Retinal pigment epithelial cell (primary cell): ENCODE measurements around the gene USE1.

ENCODE experiments used
- DNase-seq: peaks from one replicate; pipeline ENCODE4 v3.0.0-alpha.2; 2010; ENCODE audit warnings: low read depth
- H3K4me3 ChIP-seq: 2 replicates; pipeline ENCODE4 v1.5.1; 2011; ENCODE audit warnings: mild to moderate bottlenecking, low read length, control low read depth, moderate library complexity
- TF ChIP-seq, protein P1 (sequence below): conservative IDR thresholded peaks from 2 replicates; pipeline ENCODE4 v1.5.1; 2011; ENCODE audit warnings: low read depth, low read length, control low read depth, inconsistent platforms

The USE1 gene

DNA sequence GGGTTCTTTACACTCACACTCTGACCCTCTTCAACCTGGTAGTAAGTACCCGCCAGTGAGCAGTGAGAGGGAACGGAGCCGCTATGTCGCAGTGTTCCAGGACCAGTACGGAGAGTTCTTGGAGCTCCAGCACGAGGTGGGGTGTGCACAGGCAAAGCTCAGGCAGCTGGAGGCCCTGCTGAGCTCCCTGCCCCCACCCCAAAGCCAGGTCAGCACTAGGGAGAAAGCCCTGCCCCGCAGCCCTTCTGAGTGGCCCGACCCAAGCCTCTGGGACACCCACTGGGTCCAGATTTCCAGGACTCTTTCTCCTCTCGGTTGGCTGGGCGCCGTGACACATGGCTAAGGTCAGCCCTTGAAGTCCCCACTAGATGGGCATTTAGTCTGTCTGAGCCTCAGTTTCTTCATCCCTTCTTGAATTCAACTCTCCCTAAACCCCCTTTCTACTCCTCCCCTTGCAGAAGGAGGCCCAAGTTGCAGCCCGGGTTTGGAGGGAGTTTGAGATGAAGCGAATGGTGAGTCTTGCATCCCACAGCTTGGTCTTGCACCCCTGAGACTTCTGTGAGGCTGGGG lies 12.7 kb downstream of the USE1 start:
- DNase-seq, result no peak
- H3K4me3 ChIP-seq, result no peak overlapping the region
- TF ChIP-seq, protein P1, sequence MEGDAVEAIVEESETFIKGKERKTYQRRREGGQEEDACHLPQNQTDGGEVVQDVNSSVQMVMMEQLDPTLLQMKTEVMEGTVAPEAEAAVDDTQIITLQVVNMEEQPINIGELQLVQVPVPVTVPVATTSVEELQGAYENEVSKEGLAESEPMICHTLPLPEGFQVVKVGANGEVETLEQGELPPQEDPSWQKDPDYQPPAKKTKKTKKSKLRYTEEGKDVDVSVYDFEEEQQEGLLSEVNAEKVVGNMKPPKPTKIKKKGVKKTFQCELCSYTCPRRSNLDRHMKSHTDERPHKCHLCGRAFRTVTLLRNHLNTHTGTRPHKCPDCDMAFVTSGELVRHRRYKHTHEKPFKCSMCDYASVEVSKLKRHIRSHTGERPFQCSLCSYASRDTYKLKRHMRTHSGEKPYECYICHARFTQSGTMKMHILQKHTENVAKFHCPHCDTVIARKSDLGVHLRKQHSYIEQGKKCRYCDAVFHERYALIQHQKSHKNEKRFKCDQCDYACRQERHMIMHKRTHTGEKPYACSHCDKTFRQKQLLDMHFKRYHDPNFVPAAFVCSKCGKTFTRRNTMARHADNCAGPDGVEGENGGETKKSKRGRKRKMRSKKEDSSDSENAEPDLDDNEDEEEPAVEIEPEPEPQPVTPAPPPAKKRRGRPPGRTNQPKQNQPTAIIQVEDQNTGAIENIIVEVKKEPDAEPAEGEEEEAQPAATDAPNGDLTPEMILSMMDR, result no peak

DNA sequence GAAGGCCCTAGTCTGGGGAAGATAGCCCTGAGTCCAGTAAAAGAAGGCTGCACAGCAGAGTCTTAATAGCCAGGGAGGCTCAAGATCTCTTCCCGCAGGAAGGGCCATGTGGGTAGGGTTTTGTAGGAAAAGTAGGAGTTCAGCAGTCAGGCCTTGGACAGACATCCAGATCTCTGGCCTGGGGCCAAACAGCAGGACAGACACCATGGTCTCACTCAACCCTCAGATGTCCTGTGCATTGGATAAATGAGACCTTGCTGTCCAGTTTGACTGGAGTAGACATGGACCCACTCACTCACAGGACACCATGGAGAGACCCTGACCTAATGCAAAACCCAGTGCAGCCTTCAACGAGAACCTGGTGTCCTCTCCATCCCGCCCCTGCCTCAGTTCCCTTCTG lies 14.7 kb downstream of the USE1 start:
- TF ChIP-seq, protein P1, result no peak
- H3K4me3 ChIP-seq, result no peak overlapping the region
- no peak for DNase-seq

DNA sequence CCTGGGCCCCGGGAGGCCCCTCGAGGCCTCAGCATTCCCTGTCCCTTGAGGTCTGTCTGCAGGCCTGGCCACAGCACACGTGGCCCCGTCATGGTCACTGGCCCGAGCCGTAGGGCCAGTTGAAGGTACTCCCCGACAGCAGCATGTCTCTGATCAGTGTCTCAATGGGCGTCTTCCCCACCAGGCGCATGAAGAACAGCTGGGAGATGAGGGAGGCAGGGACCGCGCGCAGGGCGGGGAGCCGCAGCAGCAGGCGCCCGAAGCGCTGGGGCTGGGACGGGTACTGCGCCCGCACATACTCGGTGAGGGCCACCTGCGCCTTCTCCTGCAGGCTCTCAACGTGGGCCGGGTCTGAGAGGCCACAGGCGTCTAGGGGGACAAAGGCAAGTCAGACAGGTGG lies 17.1 kb downstream of the USE1 start:
- H3K4me3 ChIP-seq, result no peak overlapping the region
- TF ChIP-seq, protein P1, result no peak
- no peak for DNase-seq

DNA sequence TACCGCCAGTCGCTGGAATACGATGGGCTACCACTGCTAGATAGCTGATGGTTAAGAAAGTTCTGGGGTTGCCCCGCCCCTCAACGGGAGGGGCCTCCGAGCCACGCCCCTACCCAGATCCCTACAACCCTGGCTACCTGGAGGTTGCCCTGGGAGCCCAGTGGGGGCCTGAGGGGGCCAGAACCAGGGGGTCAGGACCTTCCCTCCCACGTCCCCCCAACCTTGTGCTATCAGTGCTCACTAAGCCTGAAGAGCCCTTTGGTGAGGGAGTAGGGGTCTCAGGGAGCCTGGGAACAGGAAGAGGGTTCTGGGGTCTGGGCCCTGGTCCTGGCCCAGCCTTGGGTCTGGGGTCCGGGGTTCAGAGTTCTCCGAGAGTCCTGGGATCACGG lies 19.7 kb downstream of the USE1 start:
- TF ChIP-seq, protein P1, result no peak
- no peak for DNase-seq
- H3K4me3 ChIP-seq, result peak overlapping the region; percentile 54

DNA sequence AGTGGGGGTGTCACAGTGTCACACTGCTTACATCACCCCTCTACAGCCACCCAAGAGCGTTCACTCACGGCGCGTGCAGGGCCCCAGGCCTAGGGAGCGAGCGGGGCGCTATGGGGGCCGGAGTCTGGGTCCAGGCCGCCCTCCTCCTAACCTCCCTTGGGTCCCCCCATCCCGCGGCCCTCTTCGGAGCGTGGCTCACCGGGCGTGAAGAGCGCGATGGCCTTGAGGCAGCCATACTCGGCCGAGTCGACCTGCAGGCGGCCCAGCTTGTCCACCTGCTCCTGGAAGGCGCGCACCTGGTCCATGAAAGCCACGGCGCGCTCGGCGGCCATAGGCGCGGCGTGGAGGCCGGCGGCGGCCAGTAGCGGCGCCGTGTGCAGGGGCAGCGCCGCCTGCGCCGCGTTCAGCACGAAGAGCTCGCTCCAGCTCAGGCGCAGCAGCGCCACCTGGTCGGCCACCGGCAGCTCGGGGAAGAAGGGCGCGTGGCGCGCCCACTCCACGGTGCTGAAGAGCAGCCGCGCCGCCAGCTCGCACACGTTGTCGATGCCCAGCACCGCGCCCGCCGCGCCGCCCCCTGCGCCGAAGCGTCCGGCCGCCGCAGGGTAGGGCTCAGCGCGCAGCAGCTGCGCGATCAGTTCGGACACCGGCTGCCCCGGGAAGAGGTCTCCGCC lies 20.3 kb downstream of the USE1 start:
- no peak for DNase-seq
- TF ChIP-seq, protein P1, result peak; percentile 51
- peak overlapping the region; percentile 54 for H3K4me3 ChIP-seq

DNA sequence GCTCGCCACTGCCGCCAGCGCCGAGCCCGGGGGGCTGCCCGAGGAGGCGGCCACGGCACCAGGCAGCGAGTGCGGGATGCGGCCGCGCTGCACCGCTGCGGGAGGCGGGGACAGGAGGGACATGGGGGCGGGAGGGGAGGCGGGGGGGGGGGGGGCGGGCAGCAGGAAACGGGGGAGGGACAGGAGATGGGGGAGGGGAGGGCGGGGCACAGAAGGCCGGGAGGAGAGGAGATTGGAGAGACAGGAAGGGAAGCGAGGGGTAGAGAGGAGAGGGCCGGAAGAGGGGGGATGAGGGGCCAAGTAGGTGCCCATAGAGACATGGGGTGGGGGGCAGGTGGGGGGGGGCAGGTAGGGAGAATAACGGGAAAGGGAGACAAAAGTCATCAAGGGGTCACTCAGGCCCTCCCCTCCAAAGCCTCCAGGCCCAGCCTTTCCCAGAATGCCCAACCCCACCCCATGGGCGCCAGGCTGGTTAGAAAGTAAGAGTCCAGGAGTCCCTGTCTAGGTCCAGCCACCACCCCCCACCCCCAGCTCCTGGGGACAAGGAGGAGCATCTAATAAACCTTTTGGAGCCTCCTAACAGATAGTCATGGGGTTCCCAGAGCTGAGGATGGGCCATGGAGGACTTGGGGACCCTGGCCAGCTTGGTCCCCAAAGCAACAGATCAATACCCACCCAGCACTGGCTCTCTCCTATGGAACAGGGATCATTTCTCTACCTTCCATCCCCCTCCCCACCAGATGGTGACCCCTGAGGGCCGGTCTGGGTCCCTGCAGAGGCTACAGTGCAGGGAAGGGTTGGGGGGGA lies 21.0 kb downstream of the USE1 start:
- H3K4me3 ChIP-seq, result peak overlapping the region; percentile 7
- DNase-seq, result no peak
- TF ChIP-seq, protein P1, result no peak
